Activated T-cell treated with anti-CD3 and anti-CD28 coated beads for 24 hours (primary cell): ENCODE results near the gene S100A12.
A peak's percentile ranks its signal among the peaks of the same experiment; 100 is the strongest.
"Not testable (repeated sequence)": the region's sequence is repeated elsewhere in the genome, so short reads cannot be mapped to it uniquely, and the experiment has no call there.

Source experiments
- DNase-seq: peaks from one replicate; pipeline ENCODE4 v3.0.0-alpha.2; 2020; ENCODE audit warnings: low read depth

Gene S100A12

DNA sequence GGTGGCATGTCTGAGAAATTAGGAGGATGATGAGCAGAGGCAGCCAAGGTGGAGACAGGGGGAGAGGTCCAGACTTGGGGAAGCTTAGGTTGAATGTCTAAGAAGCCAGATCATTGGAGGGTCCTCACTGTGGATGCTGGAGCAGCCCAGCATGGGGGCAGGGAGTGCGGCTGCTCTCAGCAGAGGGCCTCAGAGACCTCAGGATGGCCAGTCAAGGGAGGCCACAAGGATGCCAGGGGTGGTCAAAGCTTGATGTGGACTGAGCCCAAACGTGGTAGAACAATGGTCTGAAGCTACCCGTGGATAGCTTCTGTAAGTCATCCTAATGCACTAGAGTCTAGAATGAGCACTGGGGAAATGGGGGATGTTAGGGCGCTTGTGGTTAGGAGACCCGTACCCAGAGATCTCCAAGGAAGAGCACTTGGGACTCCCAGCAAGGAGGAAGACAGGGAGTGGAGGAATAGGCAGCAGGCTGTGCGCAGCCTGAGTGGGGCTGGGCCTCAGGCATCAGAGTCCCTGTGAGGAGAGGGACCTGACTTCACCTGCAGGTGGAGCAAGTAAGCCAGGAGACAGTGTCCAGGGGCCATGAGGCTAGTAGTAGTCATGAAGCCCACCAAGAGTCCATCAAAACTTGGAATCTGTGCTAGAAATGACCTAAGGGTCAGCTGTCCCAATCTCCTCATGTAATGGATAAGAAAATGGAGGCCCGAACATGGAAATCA is 22.0 kb downstream of the S100A12 start:
- DNase-seq: no peak

DNA sequence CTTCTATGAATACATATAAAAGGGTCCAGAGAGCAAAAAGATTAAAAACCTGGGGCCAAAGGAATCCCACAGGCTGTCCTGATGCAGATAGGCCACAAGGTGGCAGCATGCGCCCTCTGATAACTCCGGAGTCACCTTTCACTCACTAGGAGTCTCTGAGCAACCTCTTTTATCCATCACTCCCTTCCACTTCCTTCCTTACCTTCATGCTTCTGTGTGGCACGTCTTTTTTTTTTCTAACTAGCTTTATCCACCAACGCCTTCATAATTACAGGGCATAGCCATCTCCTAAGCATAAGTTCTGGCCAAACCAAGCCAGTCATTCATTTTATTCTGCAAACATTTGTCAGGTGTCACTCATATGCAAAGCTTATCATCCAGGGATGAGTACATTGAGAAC is 22.9 kb downstream of the S100A12 start:
- peak; percentile 52 for DNase-seq

DNA sequence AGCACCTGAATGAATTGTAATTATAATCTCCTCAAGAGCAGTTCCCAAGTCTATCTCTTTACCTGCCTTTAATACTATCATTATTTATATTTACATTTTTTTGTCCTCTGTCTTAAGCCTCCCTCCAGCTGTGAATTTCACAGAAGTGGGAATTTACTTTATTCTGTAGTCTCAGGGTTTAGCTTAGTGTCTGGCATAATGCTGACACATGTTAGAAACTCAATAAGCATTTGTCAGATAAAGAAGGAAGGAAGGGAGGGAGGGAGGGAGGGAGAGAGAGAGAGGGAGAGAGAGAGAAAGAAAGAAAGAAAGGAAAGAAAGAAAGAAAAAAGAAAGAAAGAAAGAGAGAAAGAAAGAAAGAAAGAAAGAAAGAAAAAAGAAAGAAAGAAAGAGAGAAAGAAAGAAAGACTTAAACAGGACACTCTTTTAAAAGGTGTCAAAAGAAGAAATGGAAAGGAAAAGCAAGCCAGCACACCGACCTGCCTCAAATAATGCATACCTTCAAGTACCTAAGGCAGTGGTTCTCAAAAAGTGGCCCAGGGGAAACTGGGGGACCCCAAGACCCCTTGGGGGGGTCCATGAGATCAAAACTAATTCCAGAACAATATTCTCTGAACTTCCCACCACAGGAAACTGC is 25.0 kb downstream of the S100A12 start:
- no peak for DNase-seq

DNA sequence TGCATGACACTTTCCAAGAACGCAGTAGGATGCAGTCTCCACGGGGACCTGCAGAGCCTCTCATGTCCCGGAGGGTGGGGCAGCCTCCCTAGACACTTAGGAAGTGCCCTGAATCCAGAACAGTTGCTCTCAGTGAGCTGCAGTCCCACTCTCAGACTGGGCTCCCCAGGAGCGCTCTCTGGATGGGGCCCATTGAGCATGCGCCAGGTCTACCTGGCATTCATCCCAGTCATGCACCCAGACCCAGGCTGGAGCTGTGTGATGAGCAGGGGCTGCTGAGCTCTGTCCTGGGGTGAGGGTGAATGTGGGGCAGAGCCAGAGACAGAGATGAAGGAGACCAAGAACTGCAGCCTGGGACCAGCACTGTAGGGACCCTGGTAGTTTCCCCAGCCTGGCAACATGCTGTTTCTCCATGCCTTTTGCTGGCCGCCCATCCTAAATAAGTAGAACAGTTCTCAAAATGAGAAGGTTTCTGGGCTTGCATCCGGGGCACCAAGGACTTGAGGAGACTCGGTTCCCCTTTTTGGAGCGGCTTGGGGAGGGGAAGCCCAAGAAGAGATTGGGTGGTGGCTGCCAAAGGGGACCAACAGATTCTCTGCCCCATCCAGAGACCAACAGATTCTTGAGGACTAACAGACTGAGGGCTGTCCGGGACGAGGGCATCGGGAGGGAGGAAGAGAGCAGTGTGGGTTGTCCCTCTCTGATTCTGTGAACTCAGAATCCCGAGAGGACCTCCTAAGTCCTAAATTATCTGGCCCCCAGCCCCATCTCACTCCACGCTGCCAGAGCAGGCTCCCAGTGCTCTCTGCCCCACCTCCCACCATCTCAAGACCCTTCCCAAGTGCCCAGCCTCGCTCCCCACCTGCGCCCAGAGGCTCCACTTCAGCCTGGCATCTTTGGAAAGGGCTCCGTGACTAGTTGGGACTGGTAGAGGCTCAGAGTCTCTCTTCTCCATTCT is 25.8 kb downstream of the S100A12 start:
- no peak for DNase-seq

DNA sequence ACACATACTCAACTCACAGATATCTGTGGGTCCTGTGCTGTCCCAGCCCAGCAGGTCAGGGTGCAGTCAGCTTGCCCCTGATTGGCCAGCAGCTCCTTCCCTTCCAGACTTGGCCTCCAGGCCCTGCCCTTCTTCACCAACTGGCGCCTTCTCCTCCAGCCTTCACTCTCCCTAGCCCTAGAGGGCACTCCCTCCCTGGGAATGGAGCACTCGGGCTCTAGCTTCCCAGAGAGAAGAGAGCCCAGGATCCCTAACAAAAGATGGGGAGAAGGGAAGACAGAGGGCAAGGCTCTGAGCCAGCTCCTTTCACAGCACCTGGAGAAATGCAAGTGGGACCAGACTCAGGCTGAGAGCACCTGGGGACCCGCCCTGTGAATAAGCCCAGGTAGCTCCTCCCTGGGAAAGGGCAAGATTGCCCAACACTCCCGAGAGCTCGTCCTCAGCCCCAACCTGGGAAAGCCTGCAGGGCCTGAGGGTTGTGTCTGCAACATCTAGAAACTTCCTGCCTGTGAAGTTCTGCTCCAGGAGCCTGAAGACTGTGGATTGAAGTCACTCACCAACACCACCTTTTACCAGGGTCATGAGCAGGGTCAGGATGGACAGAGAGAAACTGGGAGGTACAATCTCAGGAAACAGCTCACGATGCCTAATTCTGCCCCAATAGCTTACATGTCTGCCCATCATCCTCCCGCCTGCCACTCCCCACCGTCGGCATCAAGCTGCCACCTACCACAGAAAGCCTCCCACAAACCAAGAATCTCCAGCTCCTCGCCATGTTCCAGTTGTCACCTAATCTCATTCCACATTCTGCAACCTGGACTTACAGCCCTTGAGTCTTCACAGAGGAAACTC is 26.7 kb downstream of the S100A12 start, which contains the start of gene PGLYRP4:
TSS of gene PGLYRP4 (minus strand) at position 331 of the 852 bp plus-strand sequence. CDS start 909 bp downstream, outside the sequence.
- no peak for DNase-seq

DNA sequence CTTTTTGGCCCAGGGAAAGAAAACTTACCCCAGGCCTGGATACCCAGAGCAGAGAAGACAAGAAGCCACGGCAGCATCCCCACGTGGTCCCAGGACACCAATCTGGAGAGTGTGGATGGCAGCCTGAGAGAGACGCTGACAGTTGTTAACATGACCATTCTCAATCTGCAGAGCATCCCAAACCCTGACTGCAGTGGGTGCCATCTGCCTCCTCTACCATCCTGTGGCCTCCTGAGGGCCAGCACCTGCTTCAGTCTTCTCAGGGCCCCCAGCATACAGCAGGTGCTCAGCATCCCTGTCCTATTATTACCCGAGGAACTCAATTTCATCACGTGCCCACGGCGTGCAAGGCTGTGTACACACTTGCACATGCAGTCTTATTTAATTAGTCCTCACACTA is 27.6 kb downstream of the S100A12 start:
- DNase-seq: no peak

DNA sequence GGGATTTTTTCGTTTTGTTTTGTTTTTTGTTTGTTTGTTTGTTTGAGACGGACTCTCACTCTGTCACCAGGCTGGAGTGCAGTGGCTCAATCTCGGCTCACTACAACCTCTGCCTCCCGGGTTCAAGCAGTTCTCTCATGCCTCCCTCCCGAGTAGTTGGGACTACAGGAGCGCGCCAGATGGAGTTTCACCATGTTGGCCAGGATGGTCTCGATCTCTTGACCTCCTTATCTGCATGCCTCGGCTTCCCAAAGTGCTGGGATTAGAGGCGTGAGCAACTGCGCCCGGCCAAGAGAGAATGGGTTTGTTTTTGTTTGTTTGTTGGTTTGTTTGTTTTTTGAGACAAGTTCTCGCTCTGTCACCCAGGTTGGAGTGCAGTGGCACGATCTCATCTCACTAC is 28.4 kb downstream of the S100A12 start:
- DNase-seq: not testable (repeated sequence)

DNA sequence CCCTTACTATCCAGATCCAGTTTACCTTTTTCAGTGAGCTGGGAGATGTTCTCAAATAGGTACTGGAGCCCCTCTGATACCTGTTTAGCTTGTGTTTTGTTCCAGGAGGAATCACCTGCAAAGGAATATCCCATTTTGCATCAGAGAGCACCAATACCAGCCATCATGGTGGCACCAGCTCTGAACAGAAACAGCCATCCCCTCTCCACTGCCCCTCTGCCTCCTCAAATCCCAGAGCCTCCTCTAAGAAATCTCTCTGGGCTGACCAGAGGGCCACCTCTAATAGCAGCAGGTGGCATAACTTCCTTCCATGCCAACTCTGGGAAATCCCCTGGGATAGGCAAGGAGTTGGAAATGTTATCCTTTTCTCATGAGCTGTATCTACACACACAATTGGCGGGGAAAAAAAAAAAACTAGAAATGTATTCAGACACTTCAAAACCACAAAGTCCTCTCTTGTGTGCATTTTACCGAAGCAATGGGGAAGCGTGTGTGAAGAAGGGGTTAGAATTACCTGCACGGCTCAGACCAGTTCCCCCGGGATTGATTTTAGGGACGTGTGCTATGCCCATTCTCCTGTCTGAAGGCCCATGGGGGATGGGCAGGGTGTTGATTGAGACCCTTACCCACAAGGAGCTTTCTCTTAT is 29.2 kb downstream of the S100A12 start:
- no peak for DNase-seq

DNA sequence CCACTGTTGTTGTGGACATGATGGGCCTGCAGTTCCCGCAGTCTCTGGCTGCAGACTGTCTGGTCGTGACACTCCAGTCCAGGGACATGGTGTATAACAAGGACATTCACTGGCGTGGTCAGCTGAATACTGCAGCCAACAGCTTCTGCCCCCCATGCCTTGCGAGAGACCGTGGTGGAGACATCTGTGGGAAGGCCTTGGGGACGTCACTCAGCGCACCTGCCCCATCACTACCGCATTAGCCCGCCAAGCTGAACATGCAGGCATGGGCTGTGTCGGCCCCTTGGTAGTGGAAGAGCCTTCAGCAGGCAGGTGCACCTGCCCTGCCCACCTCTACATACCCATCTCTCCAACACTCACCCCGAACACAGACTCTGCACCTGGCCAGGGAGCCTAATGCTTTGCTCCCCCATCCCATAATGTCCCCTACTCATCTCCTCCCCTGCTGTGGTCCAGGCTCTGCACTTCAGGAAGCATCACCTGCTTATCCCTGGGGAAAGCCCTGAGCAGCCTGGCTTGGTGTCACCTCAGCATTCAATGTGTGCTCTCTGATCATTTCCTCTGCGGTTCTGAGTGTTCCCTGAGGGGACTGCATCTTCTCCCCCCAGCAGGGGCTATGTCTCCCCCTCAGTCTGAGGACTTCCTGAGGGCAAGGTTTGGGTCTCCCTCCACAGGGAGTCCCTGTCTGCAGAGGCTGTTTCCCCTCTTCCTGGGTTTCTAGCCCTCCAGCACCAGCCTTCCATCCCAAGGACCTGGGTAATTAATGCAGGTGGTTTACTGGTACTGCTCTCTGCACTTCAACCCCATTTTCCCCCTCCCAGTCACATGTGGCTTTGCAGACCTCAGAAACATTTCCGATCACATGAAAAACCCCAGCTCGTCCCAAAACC is 30.0 kb downstream of the S100A12 start:
- DNase-seq: no peak

DNA sequence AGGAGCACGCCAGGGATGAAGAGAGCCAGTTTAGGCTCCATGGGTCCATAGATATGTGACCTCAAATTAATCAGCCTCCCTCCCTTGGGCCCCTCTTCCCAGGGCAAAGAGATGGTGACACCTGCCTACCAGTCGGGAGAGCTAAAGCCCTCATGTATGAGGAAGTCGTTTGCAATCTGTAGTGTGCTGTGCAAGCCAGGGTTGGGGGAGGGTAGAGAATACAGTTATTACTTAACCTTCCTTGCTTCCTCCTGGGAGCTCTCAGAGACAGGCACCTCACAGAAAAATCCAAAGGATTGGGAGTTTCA is 30.7 kb downstream of the S100A12 start:
- DNase-seq: no peak

DNA sequence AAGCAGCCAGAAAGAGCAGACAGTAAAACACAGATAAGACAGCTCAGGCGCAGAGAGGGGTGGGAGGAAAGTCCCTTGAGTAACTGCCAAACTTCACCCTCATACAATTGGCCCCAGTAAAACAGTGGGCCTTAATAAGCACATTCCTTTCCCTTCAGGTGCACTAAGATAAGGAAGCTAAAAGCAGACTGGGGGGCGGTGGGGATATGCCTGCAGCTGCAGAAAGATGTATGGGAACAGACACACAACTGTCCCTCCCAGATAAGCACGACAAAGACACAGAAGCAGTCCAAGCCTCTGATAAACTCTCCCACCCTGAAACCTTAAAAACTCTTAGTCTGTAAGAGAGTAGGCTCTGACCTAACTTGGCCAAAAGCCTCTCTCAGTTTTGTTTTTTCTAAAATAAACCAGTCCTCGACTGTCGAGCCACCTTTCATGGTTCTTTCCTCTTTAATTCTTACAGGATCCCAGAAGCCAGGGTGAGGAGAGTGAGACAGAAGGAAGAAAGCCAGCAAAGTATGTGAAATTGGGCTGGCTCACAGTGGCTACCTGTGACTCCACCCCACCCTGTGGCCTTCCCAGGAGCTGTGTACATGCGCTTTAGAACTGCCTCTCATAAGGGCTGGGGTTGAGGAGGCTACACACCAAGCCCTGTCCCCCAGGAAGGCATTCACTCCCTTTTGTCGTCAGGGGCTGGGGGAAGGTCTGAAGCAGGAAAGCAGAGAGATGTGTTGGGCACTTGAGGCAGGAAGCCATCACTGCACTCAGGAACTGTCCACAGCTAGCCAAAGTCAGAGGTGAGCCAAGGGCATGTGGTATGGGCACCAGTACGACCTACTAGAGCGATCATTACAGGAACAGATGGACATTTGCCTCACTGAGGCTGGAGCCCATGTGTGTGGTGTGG is 31.4 kb downstream of the S100A12 start:
- no peak for DNase-seq

DNA sequence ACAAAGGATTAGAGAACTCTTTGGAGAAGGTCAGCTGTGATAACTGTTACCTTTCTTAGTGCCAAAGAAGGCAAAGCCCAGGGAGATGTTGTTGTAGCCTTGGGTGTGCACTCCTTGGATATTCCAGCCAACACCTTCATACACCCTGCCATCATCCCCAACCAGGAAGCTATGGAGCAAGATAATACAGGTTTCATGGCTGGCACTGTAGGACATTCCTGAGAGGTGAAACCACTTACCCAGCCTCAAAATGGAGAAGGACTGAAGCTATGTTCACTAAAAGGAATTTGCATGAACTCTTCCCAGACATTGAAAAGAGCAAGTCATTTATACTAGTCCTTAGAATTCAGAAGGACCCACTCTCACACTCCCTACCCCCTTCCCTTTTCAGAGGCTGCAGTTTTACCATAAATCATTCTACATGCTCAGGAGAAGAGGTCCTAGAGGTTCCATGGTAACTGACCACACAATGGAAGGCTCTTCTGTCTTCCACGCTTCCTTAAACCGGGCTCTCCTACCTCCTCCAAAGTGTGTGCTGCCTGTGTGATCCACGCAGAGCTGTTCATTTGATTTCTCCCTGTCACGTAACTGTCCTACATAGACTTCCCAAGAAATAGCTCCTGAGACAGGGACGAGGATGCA is 32.3 kb downstream of the S100A12 start:
- DNase-seq: no peak

DNA sequence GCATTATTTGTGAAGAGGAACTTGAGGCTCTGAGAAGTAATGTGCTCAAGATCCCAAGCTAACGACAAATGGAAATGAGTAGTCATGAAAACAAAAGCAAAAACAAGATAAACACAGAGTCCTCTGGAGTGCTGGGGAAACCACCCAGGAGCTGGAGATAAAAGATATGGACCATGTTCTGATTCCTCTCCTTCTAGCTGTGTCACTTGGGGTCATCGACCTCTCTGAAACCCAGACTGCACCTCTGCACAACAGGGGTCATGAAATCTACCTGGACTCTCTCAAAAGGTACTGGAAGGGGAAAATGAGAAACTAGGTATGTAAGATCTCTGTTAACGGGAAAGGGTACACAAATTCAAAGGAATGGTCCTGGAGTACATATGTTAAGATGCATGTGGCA is 33.2 kb downstream of the S100A12 start:
- no peak for DNase-seq

DNA sequence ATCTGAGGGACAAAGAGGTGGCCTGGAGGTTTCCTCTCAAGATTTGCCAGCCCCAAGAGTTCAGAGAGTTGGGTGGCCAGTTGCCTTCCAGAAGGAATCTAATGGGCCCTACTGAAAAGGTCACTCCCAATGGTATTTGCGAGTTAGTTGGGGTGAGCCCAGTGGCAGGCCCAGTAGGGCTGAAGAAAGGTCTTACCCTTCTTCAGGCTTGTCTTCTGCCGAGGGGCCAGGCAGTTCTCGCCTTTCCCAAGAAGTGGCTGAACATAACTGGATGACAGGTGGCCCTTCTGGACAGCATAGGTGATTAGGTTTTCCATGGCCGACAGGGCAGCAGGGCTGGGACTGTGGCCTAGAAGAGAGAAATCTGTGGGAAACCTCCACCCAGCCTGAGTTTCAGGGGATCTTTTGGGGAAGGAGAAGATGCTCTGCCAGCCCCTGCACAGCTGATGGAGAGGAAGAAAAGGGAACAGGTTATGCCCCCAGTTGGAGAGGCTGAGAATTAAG is 33.9 kb downstream of the S100A12 start:
- no peak for DNase-seq

DNA sequence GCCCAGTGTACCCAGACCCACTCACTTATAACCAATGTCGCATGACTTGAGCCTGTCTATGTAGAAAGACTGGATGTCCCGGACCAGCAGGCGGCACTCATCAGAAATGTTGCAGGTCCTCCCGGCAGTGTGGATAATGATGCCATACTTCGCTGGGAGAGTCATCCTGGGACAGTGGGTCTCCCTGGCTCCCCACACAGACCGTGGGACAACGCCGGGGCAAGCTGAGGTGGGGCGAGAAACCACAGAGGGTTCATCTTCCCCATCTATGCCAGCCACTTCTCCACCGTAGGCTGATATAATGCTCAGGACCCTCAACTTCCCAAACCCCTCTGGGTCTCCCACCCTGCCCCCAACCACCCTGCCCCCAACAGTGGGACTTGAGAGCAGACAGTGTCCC is 35.1 kb downstream of the S100A12 start:
- no peak for DNase-seq

DNA sequence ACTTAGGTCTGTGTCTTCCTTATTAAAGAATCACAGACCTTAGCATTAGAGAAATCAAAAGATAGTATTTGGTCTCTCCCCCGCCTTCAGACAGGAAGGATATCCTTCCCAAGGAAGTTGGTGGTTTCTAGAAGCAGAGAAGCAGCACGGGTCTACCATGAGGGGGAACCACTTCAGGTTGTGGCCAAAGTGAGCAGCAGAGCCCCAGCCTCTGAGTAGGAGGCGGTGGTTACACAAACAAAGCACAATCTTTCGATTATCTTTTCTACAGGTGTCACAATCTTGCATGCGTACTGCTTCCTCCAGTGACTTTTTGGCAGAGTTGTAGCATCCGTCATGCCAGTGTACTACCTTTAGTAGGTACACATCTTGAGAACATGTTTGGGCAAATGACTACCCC is 35.6 kb downstream of the S100A12 start:
- no peak for DNase-seq

DNA sequence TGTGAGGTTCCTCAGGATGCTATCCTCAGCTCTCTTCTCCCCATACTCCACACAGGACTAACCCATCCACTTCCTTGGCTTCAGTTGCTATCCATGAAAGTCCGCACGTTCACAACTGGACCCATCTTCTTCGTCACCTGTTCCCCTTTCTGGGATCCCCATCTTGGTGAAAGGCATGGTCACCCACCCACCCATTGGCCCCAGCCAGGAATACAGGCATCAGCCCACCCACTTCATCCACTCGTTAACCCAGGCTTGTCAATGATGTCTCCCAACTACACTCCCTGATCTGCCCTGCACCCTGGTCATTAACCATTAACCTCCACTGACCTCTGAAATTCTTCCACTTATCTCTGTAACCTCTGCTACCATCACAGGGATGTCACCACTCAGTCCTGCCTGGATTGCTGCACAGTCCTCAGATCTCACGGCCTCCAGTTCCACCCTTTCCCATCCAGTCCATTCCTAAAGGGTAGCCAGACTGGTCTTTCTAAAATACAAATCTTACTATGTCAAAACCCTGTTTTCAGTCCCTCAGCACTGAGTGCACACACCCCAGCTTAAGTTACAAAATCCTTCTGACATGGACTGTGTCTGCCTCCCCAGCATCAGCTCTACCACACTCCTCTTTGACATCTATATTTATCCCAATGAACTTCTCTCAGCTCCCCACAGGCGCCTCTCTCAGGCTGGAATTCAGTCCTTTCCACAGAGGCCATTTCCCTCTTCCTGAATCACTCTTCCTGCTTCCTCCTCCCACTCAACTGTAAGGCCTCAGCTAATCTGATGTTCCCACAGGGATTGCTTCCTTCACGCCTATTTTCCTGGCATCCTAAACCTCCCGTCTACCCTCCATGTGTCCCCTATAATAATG is 37.2 kb downstream of the S100A12 start:
- DNase-seq: no peak

DNA sequence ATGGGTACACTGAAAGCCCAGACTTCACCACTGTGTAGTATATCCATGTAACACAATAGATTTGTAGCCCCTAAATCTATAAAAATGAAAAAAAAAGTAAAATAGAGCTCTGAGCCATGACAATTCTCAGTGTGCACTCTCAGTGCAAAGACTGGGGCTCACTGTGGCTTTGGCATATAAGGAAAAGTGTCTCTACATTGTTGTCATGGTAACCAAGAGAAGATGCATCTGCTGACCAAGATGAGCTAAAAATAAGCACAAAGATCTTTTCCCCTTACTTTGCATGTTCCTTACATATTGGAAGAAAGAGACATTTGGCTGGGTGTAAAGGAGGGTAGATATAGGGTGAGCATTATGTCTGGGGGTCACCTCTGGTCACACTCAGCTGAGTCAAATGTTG is 38.8 kb downstream of the S100A12 start:
- DNase-seq: no peak
